PFSK-1 (cell line): ENCODE data around the gene PRKACA.

Experiments used
- FOXP2 ChIP-seq: optimal IDR thresholded peaks from 2 replicates; pipeline ENCODE3; 2011; ENCODE audit warnings: borderline replicate concordance, control low read depth, inconsistent platforms; ENCODE audit not compliant: insufficient read depth; ENCODE audit errors: extremely low read length, extremely low read depth
- POLR2AphosphoS5 ChIP-seq: IDR thresholded peaks from 2 replicates; pipeline ENCODE4 v1.6.1; 2012; ENCODE audit warnings: low read depth, mild to moderate bottlenecking, control low read depth, low read length, moderate library complexity
- REST ChIP-seq, 2 experiments: IDR thresholded peaks; 2 replicates each; pipeline versions ENCODE4 v1.6.1 to v1.8.0; 2011 to 2012; ENCODE audit warnings: low read depth in 2 of 2, low read length in 2 of 2, control low read depth in 1 of 2, inconsistent platforms in 1 of 2, mild to moderate bottlenecking in 1 of 2, moderate library complexity in 1 of 2; ENCODE audit not compliant: insufficient read depth in 1 of 2
- SIN3A ChIP-seq: IDR thresholded peaks from 2 replicates; pipeline ENCODE4 v1.6.1; 2012; ENCODE audit warnings: mild to moderate bottlenecking, low read length, moderate library complexity, borderline replicate concordance; ENCODE audit not compliant: insufficient read depth
- TAF1 ChIP-seq: IDR thresholded peaks from 2 replicates; pipeline ENCODE4 v1.6.1; 2012; ENCODE audit warnings: low read length, control low read depth, borderline replicate concordance; ENCODE audit not compliant: insufficient read depth

Gene PRKACA

GRCh38 chr19:14161305-14161704 is 43.7 kb upstream of the PRKACA start:
- TF ChIP-seq POLR2AphosphoS5 (no peak), TAF1 (no peak), SIN3A (no peak), REST (IDR thresholded peaks at IDR 0.05; ENCODE audit: insufficient read depth in 1 of 2, low read depth in 2 of 2, low read length in 2 of 2) (no peak), FOXP2 (no peak)

- TF ChIP-seq REST (IDR thresholded peaks at IDR 0.05; ENCODE audit: insufficient read depth in 1 of 2, low read depth in 2 of 2, low read length in 2 of 2) (no peak), TAF1 (no peak), SIN3A (no peak), POLR2AphosphoS5 (no peak), FOXP2 (no peak)
Measured at GRCh38 chr19:14160017-14160703, 42.6 kb upstream of the PRKACA start.

GRCh38 chr19:14159059-14159458 is 41.5 kb upstream of the PRKACA start:
- no peak for TF ChIP-seq POLR2AphosphoS5

- TF ChIP-seq POLR2AphosphoS5 = no peak
- TF ChIP-seq TAF1 = no peak
- no peak for TF ChIP-seq FOXP2
- TF ChIP-seq SIN3A = no peak
- no peak for TF ChIP-seq REST (IDR thresholded peaks at IDR 0.05; ENCODE audit: insufficient read depth in 1 of 2, low read depth in 2 of 2, low read length in 2 of 2)
Measured at GRCh38 chr19:14158276-14159023, 40.9 kb upstream of the PRKACA start.

- TF ChIP-seq REST (IDR thresholded peaks at IDR 0.05; ENCODE audit: insufficient read depth in 1 of 2, low read depth in 2 of 2, low read length in 2 of 2) (no peak), TAF1 (no peak), SIN3A (no peak), FOXP2 (no peak), POLR2AphosphoS5 (no peak)
Measured at GRCh38 chr19:14156971-14157717, 39.6 kb upstream of the PRKACA start.
